Measurements from ENCODE around the gene PDS5B. TPM values are rescaled to one million over a fixed set of nuclear protein-coding genes. Genes with fewer than 3 reads are reported as not detected.

The PDS5B gene
- total RNA-seq, 4 donors from 2014 or later = 37.1 to 78.9 (median 44.9) TPM

DNA sequence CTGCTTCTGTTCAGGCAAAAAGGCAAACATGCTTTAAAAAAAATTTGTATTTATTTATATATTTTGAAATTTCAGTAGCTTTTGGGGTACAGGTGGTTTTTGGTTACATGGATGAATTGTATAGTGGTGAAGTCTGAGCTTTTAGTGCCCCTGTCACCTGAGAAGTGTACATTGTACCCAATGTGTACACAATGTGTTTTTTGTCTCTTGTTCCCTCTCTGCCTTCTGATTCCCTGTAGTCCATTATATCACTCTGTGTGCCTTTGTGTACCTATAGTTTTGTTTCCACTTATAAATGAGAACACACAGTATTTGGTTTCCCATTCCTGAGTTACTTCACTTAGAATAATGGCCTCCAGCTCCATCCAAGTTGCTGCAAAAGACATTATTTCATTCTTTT is 77.4 kb downstream of the PDS5B start:
- H3K4me1 ChIP-seq = peaks cover 0 to 8% (median 0%) of the 10 kb centered on the region in 3 donors
- no peaks in the 10 kb centered on the region for H3K27me3 ChIP-seq
- no peak for ATAC-seq
- TF ChIP-seq POLR2A (IDR thresholded peaks at IDR 0.05) (no peak), POLR2AphosphoS5 (IDR thresholded peaks at IDR 0.05) (no peak), EP300 (IDR thresholded peaks at IDR 0.05) (no peak)
- TF ChIP-seq, protein P1, sequence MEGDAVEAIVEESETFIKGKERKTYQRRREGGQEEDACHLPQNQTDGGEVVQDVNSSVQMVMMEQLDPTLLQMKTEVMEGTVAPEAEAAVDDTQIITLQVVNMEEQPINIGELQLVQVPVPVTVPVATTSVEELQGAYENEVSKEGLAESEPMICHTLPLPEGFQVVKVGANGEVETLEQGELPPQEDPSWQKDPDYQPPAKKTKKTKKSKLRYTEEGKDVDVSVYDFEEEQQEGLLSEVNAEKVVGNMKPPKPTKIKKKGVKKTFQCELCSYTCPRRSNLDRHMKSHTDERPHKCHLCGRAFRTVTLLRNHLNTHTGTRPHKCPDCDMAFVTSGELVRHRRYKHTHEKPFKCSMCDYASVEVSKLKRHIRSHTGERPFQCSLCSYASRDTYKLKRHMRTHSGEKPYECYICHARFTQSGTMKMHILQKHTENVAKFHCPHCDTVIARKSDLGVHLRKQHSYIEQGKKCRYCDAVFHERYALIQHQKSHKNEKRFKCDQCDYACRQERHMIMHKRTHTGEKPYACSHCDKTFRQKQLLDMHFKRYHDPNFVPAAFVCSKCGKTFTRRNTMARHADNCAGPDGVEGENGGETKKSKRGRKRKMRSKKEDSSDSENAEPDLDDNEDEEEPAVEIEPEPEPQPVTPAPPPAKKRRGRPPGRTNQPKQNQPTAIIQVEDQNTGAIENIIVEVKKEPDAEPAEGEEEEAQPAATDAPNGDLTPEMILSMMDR (IDR thresholded peaks at IDR 0.05) = no peak
- H3K4me3 ChIP-seq = no peak overlapping the region
- H3K27ac ChIP-seq = no peak overlapping the region
- H3K36me3 ChIP-seq = peaks cover 0 to 13% of the 10 kb centered on the region in 2 donors
- H3K9me3 ChIP-seq = no peaks in the 10 kb centered on the region

DNA sequence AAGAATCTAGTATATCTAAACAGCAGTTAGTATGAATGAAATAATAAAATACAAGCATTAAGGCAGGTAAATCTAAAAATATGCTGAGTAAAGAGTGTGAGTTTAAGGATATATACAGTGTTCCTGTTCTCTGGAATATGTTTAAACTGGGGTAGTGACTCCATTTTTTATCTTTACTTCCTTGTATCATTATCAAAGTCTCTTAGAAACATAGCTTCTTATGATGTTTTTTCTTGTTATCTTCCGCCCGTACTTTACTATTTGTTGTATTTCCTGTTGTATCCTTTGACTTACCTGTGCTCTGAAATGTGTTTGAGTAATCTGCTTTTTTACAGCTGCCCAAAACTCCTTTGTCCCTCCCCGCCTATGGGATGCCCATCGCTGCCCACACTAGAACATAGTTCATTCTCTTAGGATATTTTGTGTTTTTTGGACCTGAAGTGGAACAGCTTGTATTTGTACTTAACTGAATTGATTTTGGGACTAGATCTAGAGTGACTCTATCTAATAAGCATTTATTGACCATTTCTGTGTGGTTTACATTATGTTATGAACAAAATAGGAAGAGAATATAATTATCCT is 80.8 kb downstream of the PDS5B start:
- 84 to 96% methylated on average over 4 of the region's 4 CpGs for WGBS, 2 donors (ENCODE audit: low coverage in 1 of 2)
- Histone ChIP-seq H3K9me3 (no peaks in the 10 kb centered on the region), H3K4me3 (no peak overlapping the region), H3K4me1 (no peaks in the 10 kb centered on the region), H3K27me3 (no peaks in the 10 kb centered on the region), H3K27ac (no peak overlapping the region), H3K36me3 (peaks cover 0 to 4% of the 10 kb centered on the region in 2 donors)
- TF ChIP-seq, protein P1 (IDR thresholded peaks at IDR 0.05) = no peak
- TF ChIP-seq EP300 (IDR thresholded peaks at IDR 0.05) (no peak), POLR2AphosphoS5 (IDR thresholded peaks at IDR 0.05) (no peak), POLR2A (IDR thresholded peaks at IDR 0.05) (no peak)
- ATAC-seq = no peak

DNA sequence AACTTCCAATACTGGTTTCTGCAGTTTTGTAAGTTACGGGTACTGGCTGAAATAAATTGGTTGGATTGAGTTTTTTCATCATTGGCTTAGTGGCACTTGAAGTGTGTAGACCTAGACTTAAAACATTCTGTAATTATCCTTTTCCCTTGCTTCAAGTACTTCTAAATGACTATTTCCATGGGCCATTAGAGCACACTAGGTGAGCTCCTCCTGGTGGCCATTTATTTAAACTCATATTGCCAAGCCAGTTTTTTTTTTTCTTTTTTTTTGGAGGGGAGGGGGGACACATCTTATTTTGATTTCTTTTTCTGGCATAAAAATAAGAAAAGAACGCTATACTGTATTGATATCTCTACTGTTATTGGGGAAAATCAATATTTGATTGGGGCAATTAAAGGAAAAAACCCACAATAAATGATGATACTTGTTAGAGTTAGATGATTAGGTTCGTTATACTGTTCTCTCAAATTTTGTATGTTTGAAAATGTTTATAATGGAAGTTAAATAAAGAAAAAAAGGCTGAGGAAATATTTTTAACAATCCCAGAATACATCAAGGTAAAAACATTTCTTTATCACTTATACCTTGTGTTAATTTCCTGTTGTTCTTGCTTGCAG is 82.9 kb downstream of the PDS5B start:
- no peaks in the 10 kb centered on the region for H3K27me3 ChIP-seq
- H3K4me1 ChIP-seq = no peaks in the 10 kb centered on the region
- ATAC-seq = no peak
- H3K9me3 ChIP-seq = no peaks in the 10 kb centered on the region
- H3K36me3 ChIP-seq = peaks cover 0 to 12% of the 10 kb centered on the region in 2 donors
- 63 to 66% methylated on average over 3 of the region's 3 CpGs for WGBS, 2 donors (ENCODE audit: low coverage in 1 of 2)
- no peak overlapping the region for H3K4me3 ChIP-seq
- no peak overlapping the region for H3K27ac ChIP-seq
- TF ChIP-seq, protein P1 (IDR thresholded peaks at IDR 0.05) = peak; percentile 52 to 62 (median 54)
- no peak for TF ChIP-seq POLR2AphosphoS5 (IDR thresholded peaks at IDR 0.05)

DNA sequence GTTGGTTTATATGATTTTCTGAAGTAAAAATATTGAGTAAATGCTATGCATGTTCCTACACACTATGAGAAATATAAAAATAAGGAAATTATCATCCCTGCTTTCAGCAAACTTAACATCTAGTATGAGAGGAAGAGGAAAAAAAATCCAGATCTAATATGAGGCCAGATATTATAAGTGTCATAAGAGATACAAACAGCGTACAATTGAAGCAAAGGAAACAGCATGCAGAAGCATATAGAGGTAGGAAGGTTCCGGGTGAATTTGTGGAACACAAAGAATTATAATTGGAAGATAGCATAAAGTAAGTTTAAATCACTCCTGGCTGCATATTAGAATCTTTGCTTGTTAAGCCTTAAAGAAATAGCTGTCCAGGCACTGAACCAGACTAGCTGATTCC is 88.3 kb downstream of the PDS5B start:
- Histone ChIP-seq H3K36me3 (peaks cover 0 to 47% of the 10 kb centered on the region in 2 donors), H3K9me3 (peaks cover 0 to 4% (median 0%) of the 10 kb centered on the region in 3 donors), H3K27me3 (no peaks in the 10 kb centered on the region), H3K4me1 (no peaks in the 10 kb centered on the region), H3K4me3 (no peak overlapping the region), H3K27ac (no peak overlapping the region)
- no peak for ATAC-seq
- WGBS, 2 donors (ENCODE audit: low coverage in 1 of 2) = 94 to 98% methylated on average over 2 of the region's 2 CpGs
- TF ChIP-seq, protein P1 (IDR thresholded peaks at IDR 0.05) = no peak

DNA sequence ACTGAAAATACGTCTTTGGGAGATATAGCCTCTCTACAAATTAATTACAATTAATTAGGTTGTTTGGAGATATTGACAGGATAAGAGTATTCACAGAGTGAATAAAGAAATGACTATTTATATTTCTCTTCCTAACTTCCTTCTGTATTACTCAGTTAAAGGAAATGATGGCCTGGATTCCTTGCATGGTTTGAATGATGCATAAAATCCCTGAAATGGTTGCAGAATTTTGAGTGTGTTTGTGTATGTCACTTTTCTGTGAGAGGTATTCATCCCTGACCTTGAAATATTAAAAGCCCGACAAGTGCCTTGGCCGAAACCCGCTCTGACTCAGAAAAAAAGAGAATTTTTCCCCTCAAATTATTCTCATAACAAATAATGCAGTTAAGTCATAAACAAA is 90.0 kb downstream of the PDS5B start:
- no peaks in the 10 kb centered on the region for H3K4me1 ChIP-seq
- H3K36me3 ChIP-seq = peaks cover 0 to 61% of the 10 kb centered on the region in 2 donors

More for the DNA sequence above, 90.0 kb downstream of the PDS5B start:
- peaks cover 0 to 4% (median 0%) of the 10 kb centered on the region in 3 donors for H3K9me3 ChIP-seq
- ATAC-seq = no peak
- TF ChIP-seq, protein P1 (IDR thresholded peaks at IDR 0.05) = no peak
- TF ChIP-seq EP300 (IDR thresholded peaks at IDR 0.05) = no peak
- TF ChIP-seq POLR2A (IDR thresholded peaks at IDR 0.05) = no peak
- no peak for TF ChIP-seq POLR2AphosphoS5 (IDR thresholded peaks at IDR 0.05)
- no peak overlapping the region for H3K27ac ChIP-seq
- WGBS, 2 donors (ENCODE audit: low coverage in 1 of 2) = 87 to 92% methylated on average over 1 to 4 of the region's 4 CpGs
- H3K4me3 ChIP-seq = no peak overlapping the region
- no peaks in the 10 kb centered on the region for H3K27me3 ChIP-seq

All from gastroesophageal sphincter (tissue), 4 donors.